ENCODE measurements around the gene PHF20. TPM values are rescaled to one million over a fixed set of nuclear protein-coding genes. Genes with fewer than 3 reads are reported as not detected.
A peak's percentile ranks its signal among the peaks of the same experiment; 100 is the strongest.
"Not testable (repeated sequence)": the region's sequence is repeated elsewhere in the genome, so short reads cannot be mapped to it uniquely, and the experiment has no call there.

PHF20 gene
- polyA plus RNA-seq, 1 donor = 42.5 TPM

GRCh38 chr20:35920523-35920922, 148.7 kb downstream of the PHF20 start:
- DNase-seq = no peak

GRCh38 chr20:35929301-35929700, 157.5 kb downstream of the PHF20 start:
- DNase-seq = no peak

- no peak for DNase-seq
Observed at GRCh38 chr20:35934050-35934449, 162.2 kb downstream of the PHF20 start.

GRCh38 chr20:35939264-35939663, 167.4 kb downstream of the PHF20 start:
- DNase-seq = no peak

GRCh38 chr20:35941620-35942019, 169.8 kb downstream of the PHF20 start:
- no peak for DNase-seq

- no peak for DNase-seq
Observed at GRCh38 chr20:35942243-35942642, 170.4 kb downstream of the PHF20 start.

DNA sequence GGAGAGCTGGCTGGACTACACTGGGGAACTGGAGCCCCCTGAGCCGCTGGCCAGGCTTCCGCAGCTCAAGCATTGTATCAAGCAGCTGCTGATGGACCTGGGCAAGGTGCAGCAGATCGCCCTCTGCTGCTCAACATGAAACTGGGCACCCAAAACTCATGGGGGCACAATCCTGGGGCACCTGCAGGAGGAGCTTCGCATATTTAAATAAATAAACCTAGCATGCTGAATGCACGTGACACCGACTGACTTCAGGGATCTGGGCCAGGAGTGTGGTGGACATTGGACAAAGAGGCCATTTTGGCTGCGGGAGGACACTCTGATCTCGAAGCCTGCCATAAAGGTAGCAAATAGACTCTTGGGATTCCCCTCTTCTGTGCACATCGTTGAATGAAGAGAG, 175.7 kb downstream of the PHF20 start:
- DNase-seq = no peak

GRCh38 chr20:35947907-35948306, 176.1 kb downstream of the PHF20 start:
- no peak for DNase-seq

DNA sequence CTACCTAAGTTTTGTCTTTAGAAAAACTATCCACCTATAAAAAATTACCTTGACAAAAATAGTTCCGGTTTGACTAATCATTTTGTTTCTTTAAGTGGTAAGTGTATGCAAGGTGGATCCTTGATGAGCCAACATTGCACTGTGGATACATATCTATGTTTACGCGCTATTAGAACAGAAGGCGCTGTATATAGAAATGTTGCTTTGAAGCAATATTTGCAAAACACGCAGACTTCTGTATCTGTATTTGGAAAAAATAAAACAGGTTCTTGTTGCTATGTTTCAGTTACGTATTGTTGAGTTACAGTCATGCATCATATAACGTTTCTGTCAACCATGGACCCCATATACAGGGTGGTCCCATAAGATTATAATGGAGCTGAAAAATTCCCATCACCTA, 178.3 kb downstream of the PHF20 start:
- no peak for DNase-seq

DNA sequence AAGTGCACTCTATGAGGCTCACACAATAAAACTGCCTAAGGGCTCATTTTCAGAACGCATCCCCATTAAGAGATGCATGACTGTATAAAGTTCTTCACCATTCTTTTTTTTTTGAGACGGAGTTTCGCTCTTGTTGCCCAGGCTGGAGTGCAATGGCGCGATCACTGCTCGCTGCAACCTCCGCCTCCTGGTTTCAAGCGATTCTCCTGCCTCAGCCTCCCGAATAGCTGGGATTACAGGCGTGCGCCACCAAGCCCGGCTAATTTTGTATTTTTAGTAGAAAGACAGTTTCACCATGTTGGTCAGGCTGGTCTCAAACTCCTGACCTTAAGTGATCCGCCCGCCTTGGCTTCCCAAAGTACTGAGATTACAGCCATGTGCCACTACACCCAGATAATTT, 180.3 kb downstream of the PHF20 start:
- DNase-seq = not testable (repeated sequence)

DNA sequence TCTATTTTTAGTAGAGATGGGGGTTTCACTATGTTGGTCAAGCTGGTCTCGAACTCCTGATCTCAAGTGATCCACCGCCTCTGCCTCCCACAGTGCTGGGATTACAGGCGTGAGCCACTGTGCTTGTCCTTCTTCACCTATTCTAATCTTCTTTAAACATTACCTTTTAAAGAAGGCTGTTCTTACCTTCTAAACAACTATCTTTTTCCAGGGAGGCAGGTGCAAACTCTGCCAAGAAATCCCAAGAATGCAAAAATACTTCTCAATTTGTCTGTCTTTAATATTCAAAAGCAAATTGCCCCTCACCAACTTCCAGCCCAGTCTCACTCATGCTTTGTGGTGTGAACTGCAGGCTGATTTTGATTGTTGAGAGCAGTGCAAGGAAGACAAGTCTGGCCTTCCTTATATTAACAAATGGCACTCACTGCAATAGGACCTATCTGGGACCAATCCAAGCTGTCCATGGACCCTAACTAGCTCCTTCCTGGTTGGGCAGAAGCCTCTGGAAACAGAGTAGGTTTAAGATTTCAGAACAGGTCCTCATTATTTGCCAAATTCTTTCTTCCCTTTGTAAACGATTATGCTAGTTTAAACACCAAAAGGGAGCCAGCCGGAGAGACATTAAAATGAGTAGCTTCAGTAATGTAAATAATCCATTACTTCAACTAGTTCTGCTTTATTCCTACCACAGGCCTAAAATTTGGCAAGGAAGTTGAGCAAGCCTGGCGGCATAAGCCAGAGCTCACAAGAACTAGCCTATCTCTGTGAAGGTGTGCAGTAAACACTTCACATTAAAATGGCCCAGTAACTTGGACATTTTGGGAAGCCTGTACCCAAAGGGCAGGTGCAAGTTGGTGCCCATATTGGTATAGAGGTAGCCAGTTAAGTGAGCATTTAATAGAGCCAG, 180.9 kb downstream of the PHF20 start:
- no peak for DNase-seq

- no peak for DNase-seq
Observed at GRCh38 chr20:35953387-35954199, 181.8 kb downstream of the PHF20 start.

DNA sequence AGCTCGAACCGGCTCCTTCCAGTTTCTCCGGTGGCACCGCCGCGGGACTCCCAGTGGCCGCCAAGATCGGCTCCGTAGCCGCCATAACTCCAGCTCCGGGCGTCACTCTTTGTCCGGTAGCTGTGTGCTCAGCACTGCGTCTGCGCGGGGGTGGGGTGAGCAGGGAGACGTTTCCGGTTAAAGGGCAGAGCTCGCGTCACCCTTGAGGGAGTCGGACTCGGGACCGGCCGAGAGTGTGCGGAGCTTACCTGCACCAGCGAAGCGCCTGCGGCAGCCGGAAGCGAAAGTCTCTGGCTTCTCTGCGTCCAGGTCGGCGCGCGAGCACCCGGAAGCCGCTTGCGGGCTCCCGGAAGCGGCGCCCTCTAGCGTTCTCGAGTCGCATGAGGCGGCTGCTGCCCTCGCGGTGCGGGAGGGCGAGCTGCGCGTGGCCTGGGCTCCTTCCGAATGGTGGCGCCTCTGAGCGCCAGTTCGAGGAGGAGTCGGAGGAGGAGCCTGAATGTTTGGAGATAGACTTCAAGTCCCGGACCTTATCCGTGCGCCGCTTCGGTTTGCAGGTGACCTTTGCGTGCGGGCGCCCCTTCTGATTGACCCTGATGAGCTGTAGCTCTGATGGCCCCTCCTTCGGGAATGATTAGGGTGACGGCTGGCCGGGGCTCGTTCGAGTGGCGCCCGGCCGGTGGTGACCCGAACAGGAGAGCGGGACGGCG, 182.5 kb downstream of the PHF20 start, which contains the start of gene SCAND1:
SCAND1 (minus strand) TSS at position 303 of the 707 bp plus-strand sequence; CDS start at position 85, 218 bp downstream.
- peak; percentile 97 for DNase-seq

DNA sequence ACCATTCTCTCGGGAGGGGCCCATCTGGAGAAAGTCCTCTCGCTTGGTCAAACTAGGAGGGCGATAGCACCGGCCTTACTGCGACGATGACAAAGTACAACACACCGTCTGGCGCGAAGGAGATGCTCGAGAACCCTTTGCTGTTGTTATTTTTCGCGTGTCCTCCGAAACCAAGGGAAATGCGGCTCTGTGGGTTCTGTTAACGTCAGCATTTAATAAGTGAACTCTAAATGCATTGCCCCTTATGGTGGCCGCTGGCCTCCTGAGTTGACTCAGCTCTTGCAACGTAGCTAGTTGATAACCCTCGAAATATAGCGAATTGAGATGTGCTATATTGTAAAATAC, 183.1 kb downstream of the PHF20 start:
- no peak for DNase-seq

DNA sequence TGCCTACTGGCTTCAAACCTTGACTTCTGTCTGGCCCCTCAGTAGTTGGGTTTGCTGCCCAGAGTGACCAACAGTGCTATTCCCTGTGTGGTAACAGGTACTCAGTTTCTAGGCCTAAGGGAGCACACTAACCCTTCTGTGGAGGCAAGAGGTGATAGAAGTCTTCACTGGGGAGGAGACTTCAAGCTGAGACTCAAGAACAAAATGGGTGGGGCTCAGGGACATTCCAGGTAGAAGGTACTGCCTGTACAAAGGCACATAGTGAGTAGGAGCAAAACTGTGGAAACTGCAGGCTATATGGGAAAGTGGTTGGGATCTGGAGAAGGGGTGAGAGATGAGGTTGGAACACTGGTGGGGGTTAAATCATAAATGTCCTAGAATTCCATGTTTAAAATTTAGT, 184.8 kb downstream of the PHF20 start:
- no peak for DNase-seq

DNA sequence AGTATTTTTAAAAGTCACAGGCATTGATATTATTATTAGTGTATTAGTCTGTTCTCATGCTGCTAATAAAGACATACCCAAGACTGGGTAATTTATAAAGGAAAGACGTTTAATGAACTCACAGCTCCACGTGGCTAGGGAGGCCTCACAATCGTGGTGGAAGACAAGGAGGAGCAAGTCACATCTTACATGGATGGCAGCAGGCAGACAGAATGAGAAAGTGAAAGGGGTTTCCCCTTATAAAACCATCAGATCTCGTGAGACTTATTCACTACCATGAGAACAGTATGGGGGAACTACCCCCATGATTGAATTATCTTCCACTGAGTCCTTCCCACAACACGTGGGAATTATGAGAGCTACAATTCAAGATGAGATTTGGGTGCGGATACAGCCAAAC, 187.5 kb downstream of the PHF20 start:
- not testable (repeated sequence) for DNase-seq

- DNase-seq = no peak
Observed at GRCh38 chr20:35963878-35964277, 192.1 kb downstream of the PHF20 start.

GRCh38 chr20:35967979-35968640, 196.3 kb downstream of the PHF20 start, which contains the start of gene CNBD2:
Gene CNBD2 (plus strand): TSS chr20:35968590. CDS start chr20:35968763, 173 bp downstream.
- DNase-seq = no peak

- no peak for DNase-seq
Observed at GRCh38 chr20:35968930-35969329, 197.1 kb downstream of the PHF20 start.

GRCh38 chr20:35971981-35972380, 200.2 kb downstream of the PHF20 start:
- no peak for DNase-seq

DNA sequence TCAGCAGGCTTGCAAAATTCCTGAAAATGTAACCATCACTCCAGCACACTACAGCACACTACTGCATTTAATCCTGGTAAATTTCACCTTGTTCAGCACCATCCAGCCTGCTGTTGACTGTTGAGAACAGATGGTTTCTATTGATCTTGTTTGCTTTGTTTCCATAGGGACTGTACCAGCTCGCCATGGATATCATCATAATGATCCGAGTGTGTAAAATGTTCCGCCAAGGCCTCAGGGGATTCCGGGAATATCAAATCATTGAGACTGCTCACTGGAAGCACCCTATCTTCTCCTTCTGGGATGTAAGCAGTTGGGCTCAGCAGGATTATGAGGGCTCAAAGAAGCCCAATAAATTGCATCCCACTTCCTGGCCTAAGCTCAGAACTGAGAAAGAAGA, 200.6 kb downstream of the PHF20 start:
- no peak for DNase-seq

DNA sequence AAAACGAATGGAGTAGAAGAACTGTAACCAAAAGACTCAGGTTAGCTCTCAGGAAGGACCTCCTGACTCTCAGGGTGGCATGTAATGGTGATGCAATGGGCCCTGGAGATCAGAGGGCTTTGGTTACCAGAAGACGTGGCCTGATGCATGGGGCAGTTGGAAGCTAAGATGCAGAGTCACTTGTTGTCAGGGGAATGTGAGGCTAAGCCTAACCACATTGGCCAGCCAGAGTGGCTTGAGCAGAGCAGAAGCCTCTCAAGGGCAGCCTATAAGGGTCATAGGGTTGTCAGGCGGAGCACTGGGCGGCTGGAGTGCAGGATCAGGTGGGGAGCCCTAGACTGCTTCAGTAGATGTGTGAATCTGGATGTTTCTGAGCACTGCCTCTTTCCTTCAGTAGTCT, 202.4 kb downstream of the PHF20 start:
- DNase-seq = no peak

Data from left kidney (tissue), 2 donors.